OCI-LY7 (cell line): ENCODE data around the gene SELENOW. TPM values are rescaled to one million over a fixed set of nuclear protein-coding genes. Genes with fewer than 3 reads are reported as not detected.

Experiments used
- BruUV-seq: library from RNA; stranded (reverse); fragments of 400-500 nt; replicated peaks from 2 replicates; lab custom pipeline; 2021; lab: Mats Ljungman, UMichigan
- CTCF ChIA-PET: fragments of 300-600 bp; sonication (Branson Sonifier 250); formaldehyde crosslinking; loops from one replicate; lab custom pipeline; 2022; ENCODE audit warnings: antibody characterized with exemption; ENCODE audit not compliant: unreplicated experiment; lab: Charles Lee
- POLR2A ChIA-PET: fragments of 300-600 bp; sonication (Branson Sonifier 250); formaldehyde crosslinking; loops from one replicate; lab custom pipeline; 2022; ENCODE audit warnings: antibody characterized with exemption; lab: Charles Lee
- DNase-seq: peaks from one replicate; pipeline ENCODE4 v3.0.0-alpha.2; 2015; ENCODE audit warnings: low spot score
- H2AFZ ChIP-seq: fragments of 200-600 bp; sonication (generic), shearing (Covaris generic); 2 replicates; pipeline ENCODE4 v1.6.1; 2014; ENCODE audit warnings: mild to moderate bottlenecking, antibody characterized with exemption, low read length, moderate library complexity
- H3K27ac ChIP-seq: fragments of 200-600 bp; sonication (generic); 2 replicates; pipeline ENCODE4 v1.5.1; 2014; ENCODE audit warnings: mixed run types, low read depth, mild to moderate bottlenecking, moderate library complexity, low read length, inconsistent platforms; ENCODE audit not compliant: poor library complexity, severe bottlenecking
- H3K36me3 ChIP-seq: fragments of 200-600 bp; sonication (generic); 2 replicates; pipeline ENCODE4 v1.6.1; 2014; ENCODE audit warnings: mild to moderate bottlenecking, antibody characterized with exemption, low read length, moderate library complexity, mixed read lengths; ENCODE audit not compliant: insufficient read depth
- H3K4me1 ChIP-seq: fragments of 200-600 bp; sonication (generic); 2 replicates; pipeline ENCODE4 v1.5.1; 2014; ENCODE audit warnings: mild to moderate bottlenecking, low read length; ENCODE audit not compliant: insufficient read depth, poor library complexity, severe bottlenecking
- H3K4me2 ChIP-seq: fragments of 200-600 bp; sonication (generic); 2 replicates; pipeline ENCODE4 v1.6.1; 2014; ENCODE audit warnings: mild to moderate bottlenecking, low read length
- H3K4me3 ChIP-seq: fragments of 200-600 bp; sonication (generic); 2 replicates; pipeline ENCODE4 v1.5.1; 2014; ENCODE audit warnings: mild to moderate bottlenecking, low read depth, low read length; ENCODE audit not compliant: poor library complexity, severe bottlenecking
- H3K79me2 ChIP-seq: fragments of 200-600 bp; sonication (generic); 2 replicates; pipeline ENCODE4 v1.6.1; 2016; ENCODE audit warnings: low read depth, mild to moderate bottlenecking, low read length, moderate library complexity, mixed read lengths; ENCODE audit not compliant: insufficient read depth
- H3K9me2 ChIP-seq: fragments of 200-600 bp; sonication (generic); 2 replicates; pipeline ENCODE4 v1.6.1; 2016; ENCODE audit warnings: mild to moderate bottlenecking, low read length, mixed read lengths; ENCODE audit not compliant: insufficient read depth
- H3K9me3 ChIP-seq: fragments of 200-600 bp; sonication (generic); 2 replicates; pipeline ENCODE4 v1.6.1; 2014; ENCODE audit warnings: mild to moderate bottlenecking, mixed run types, low read length, mixed read lengths
- H4K20me1 ChIP-seq: fragments of 200-600 bp; sonication (generic); 2 replicates; pipeline ENCODE4 v1.6.1; 2014; ENCODE audit warnings: mild to moderate bottlenecking, antibody characterized with exemption, low read length, moderate library complexity, mixed read lengths; ENCODE audit not compliant: insufficient read depth
- EZH2phosphoT487 ChIP-seq: fragments of 200-600 bp; sonication (generic); IDR thresholded peaks from 2 replicates; pipeline ENCODE4 v1.6.1; 2018; ENCODE audit warnings: low read depth, borderline replicate concordance, mild to moderate bottlenecking, mixed run types, antibody characterized with exemption, low read length, moderate library complexity, mixed read lengths
- intact Hi-C: fragments of 100-400 bp; cut with micrococcal nuclease; formaldehyde crosslinking; loops from one replicate; pipeline ENCODE4 v1.10.0; 2022; ENCODE audit not compliant: unreplicated experiment
- total RNA-seq, 2 experiments: library from RNA; depleted of rRNA in 1 of 2; stranded (reverse); fragments of >200 nt in 1 of 2; shearing (Covaris generic) in 1 of 2; gene quantifications; 2 replicates each; pipeline ENCODE4 v1.2.3, GENCODE V29; 2014 to 2022
- TF ChIP-seq, protein P1 (sequence below): fragments of 200-600 bp; sonication (generic); conservative IDR thresholded peaks from 2 replicates; pipeline ENCODE4 v1.5.1; 2014; ENCODE audit warnings: mild to moderate bottlenecking, antibody characterized with exemption, low read length, moderate library complexity, mixed read lengths

The SELENOW gene
- total RNA-seq, 2 experiments from 2014 or later, result 31.2 to 95.5 TPM

DNA sequence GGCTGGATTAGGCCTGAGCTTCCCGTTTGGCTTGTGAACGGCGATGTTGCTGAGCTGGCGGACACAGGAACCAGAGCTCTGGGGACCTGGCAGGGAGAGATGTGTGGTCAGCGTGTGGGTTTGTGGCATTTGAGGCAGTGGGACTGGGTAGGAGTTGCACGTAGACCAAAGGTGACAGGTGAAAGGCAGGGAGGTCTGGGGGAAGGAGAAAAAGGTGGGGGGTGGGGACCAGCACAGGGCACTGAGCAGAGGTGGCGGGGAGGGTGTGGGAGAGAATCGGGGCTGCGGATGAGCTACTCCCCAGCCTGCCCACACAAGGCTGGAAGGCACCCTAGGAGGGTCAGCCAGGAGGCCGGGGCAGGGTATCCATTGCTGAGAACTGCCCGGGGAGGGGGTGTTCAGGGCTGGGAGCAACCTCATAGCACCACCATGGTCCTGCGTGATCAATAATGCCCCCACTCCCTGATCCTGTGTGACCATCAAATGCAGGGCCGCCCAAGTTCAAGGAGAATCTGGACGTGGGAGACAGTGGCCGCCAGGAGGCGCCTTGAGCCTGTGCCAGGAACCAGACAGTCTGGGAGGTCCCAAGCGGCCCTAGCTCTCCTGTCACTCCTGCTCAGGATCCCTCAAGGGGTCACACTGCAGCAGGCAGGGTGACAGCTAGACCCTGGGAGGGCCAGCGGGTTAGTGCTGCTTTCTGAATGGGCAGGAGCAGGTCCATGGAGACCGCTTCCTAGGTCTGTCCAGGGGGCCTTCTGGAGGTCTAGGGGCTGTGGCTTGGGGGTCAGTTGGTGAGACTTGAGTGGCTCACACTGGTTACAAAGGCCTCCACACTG lies 12.8 kb upstream of the SELENOW start:
- H3K79me2 ChIP-seq, result no peaks in the 10 kb centered on the region
- TF ChIP-seq EZH2phosphoT487, result no peak
- TF ChIP-seq, protein P1, sequence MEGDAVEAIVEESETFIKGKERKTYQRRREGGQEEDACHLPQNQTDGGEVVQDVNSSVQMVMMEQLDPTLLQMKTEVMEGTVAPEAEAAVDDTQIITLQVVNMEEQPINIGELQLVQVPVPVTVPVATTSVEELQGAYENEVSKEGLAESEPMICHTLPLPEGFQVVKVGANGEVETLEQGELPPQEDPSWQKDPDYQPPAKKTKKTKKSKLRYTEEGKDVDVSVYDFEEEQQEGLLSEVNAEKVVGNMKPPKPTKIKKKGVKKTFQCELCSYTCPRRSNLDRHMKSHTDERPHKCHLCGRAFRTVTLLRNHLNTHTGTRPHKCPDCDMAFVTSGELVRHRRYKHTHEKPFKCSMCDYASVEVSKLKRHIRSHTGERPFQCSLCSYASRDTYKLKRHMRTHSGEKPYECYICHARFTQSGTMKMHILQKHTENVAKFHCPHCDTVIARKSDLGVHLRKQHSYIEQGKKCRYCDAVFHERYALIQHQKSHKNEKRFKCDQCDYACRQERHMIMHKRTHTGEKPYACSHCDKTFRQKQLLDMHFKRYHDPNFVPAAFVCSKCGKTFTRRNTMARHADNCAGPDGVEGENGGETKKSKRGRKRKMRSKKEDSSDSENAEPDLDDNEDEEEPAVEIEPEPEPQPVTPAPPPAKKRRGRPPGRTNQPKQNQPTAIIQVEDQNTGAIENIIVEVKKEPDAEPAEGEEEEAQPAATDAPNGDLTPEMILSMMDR, result peak; percentile 83
- intact Hi-C loops, result loop anchor here (1.0 kb wide), 1 partner anchor 23 kb away; no protein-coding TSS in a partner anchor
- H3K4me2 ChIP-seq, result no peak overlapping the region
- no peak overlapping the region for H3K4me3 ChIP-seq
- no peaks in the 10 kb centered on the region for H4K20me1 ChIP-seq
- ChIA-PET POLR2A (interaction anchor here (0.7 kb wide), 1 partner anchor 1049 kb away, joined by 6 read pairs; no protein-coding TSS in a partner anchor), CTCF (interaction anchor here (0.6 to 0.7 kb wide), 2 partner anchors 15 to 484 kb away, joined by 3 to 4 read pairs; no protein-coding TSS in a partner anchor)
- peak; percentile 70 for DNase-seq
- H3K27ac ChIP-seq, result no peak overlapping the region
- no peak overlapping the region for H2AFZ ChIP-seq
- no TSS peak for BruUV-seq
- peaks cover 13% of the 10 kb centered on the region for H3K4me1 ChIP-seq
- no peaks in the 10 kb centered on the region for H3K9me3 ChIP-seq
- H3K36me3 ChIP-seq, result no peaks in the 10 kb centered on the region
- H3K9me2 ChIP-seq, result no peaks in the 10 kb centered on the region

DNA sequence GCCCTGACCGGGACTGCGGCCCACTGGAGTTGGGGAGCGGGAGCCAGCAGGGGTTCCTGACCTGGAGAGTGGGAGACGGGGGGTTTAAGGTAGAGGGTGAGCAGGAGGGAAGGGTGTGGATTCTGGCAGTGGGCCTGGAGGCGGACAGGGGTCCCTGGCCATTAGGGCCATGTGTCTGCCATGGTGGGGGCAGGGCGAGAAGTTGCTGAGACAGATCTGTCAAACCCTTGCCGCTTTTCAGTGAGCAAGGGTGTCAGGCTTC lies 12.2 kb upstream of the SELENOW start:
- no TSS peak for BruUV-seq
- CTCF ChIA-PET, result interaction anchor here (0.6 to 0.7 kb wide), 2 partner anchors 15 to 483 kb away, joined by 3 to 4 read pairs; no protein-coding TSS in a partner anchor

More for the DNA sequence above, 12.2 kb upstream of the SELENOW start:
- H3K4me3 ChIP-seq, result no peak overlapping the region
- H3K4me2 ChIP-seq, result no peak overlapping the region
- POLR2A ChIA-PET, result no interaction called here
- intact Hi-C loops, result loop anchor here (1.0 kb wide), 1 partner anchor 22 kb away; no protein-coding TSS in a partner anchor
- H3K79me2 ChIP-seq, result no peaks in the 10 kb centered on the region
- H3K27ac ChIP-seq, result no peak overlapping the region
- no peaks in the 10 kb centered on the region for H3K9me3 ChIP-seq
- DNase-seq, result no peak
- peaks cover 13% of the 10 kb centered on the region for H3K4me1 ChIP-seq
- no peaks in the 10 kb centered on the region for H3K9me2 ChIP-seq
- no peaks in the 10 kb centered on the region for H4K20me1 ChIP-seq
- no peaks in the 10 kb centered on the region for H3K36me3 ChIP-seq
- TF ChIP-seq EZH2phosphoT487, result no peak
- TF ChIP-seq, protein P1, result no peak
- H2AFZ ChIP-seq, result no peak overlapping the region
